NCI-H1694 (cell line): ENCODE data around the gene TRIM5.

ENCODE experiments used
- DNase-seq: peaks from one replicate; lab custom pipeline; 2025; lab: John Stamatoyannopoulos, UW

The TRIM5 gene

GRCh38 chr11:5624489-5625279 is 60.2 kb downstream of the TRIM5 start, which contains the start of gene TRIM34:
TRIM34 (plus strand) TSS chr11:5625001; CDS start chr11:5632332, 7,331 bp downstream.
- DNase-seq, result no peak

- no peak for DNase-seq
These were observed 62.1 kb downstream of the TRIM5 start for GRCh38 chr11:5622802-5623201.

- no peak for DNase-seq
These were observed 63.3 kb downstream of the TRIM5 start for GRCh38 chr11:5621580-5621979.

GRCh38 chr11:5620651-5621521 is 64.0 kb downstream of the TRIM5 start:
- DNase-seq, result no peak

GRCh38 chr11:5618807-5619206 is 66.1 kb downstream of the TRIM5 start:
- DNase-seq, result no peak
